ENCODE data around the gene RASGRF2.

The RASGRF2 gene

DNA sequence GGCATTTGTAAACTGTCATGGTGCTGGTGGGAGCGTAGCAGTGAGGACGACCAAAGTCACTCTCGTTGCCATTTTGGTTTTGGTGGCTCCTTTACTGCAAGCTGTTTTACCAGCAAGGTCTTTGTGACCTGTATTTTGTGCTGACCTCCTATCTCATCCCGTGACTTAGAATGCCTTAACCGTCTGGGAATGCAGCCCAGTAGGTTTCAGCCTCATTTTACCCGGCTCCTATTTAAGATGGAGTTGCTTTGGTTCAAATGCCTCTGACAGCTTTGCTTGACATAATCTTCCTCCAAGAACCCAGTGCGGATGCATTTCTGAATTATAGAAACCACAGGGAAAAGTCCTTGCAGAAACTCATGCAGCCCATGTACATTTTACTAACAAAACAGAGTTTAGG, 3.9 kb upstream of the RASGRF2 start:
- TF ChIP-seq, protein P1, sequence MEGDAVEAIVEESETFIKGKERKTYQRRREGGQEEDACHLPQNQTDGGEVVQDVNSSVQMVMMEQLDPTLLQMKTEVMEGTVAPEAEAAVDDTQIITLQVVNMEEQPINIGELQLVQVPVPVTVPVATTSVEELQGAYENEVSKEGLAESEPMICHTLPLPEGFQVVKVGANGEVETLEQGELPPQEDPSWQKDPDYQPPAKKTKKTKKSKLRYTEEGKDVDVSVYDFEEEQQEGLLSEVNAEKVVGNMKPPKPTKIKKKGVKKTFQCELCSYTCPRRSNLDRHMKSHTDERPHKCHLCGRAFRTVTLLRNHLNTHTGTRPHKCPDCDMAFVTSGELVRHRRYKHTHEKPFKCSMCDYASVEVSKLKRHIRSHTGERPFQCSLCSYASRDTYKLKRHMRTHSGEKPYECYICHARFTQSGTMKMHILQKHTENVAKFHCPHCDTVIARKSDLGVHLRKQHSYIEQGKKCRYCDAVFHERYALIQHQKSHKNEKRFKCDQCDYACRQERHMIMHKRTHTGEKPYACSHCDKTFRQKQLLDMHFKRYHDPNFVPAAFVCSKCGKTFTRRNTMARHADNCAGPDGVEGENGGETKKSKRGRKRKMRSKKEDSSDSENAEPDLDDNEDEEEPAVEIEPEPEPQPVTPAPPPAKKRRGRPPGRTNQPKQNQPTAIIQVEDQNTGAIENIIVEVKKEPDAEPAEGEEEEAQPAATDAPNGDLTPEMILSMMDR (IDR thresholded peaks at IDR 0.05), result no peak

DNA sequence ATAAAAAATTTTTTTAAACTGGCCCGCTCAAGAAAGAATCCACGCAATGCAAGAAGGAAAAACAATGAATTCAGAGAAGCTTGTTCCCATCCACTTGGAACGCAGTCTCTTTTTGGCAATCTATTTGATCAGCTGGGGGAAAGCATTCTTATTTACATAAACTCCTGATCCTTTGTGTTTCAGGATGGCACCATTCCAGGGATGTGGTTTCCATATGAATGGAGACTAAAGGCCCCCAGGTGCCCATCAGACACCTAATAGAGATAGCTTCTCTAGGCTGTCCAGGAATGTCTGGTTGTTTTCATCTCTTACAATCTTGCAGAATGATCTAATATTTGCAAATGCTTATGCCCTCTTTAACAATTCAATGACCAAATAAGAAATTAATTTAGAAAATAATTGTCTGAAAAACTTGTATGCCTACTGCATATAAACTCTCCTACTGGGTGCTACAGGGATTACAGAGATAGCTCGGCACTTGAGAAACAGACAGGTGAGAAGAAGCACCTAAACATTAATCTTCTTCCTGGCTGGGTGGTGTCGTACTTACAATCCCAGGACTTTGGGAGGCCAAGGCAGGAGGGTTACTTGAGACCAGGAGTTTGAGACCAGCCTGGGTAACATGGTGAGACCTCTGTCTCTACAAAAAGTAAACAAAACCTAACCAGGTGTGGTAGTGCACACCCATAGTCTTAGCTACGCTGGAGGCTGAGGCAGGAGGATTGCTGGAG, 3.0 kb upstream of the RASGRF2 start:
- TF ChIP-seq, protein P1 (IDR thresholded peaks at IDR 0.05), result no peak

GRCh38 chr5:80958616-80959015, 1.5 kb upstream of the RASGRF2 start:
- TF ChIP-seq, protein P1 (IDR thresholded peaks at IDR 0.05), result no peak

DNA sequence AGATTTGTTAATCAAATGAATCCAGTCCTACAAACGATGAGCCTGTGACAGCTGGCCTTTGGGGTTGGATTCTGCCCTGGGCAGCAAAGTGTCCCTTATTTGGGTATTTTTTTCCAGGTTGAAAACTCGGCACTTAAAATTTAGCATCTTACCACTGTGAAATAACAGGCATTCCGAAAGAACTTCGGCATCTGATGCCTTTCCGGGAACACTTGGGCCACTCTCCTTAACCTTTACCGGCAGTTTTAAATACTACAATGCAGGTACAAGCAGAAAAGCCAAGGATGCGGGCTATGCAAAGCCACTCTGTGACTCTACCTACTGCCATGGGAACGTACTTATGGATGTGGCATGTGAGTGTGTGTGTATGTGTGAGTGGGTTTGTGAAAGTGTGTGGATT, 1.0 kb upstream of the RASGRF2 start:
- TF ChIP-seq, protein P1 (IDR thresholded peaks at IDR 0.05), result no peak

DNA sequence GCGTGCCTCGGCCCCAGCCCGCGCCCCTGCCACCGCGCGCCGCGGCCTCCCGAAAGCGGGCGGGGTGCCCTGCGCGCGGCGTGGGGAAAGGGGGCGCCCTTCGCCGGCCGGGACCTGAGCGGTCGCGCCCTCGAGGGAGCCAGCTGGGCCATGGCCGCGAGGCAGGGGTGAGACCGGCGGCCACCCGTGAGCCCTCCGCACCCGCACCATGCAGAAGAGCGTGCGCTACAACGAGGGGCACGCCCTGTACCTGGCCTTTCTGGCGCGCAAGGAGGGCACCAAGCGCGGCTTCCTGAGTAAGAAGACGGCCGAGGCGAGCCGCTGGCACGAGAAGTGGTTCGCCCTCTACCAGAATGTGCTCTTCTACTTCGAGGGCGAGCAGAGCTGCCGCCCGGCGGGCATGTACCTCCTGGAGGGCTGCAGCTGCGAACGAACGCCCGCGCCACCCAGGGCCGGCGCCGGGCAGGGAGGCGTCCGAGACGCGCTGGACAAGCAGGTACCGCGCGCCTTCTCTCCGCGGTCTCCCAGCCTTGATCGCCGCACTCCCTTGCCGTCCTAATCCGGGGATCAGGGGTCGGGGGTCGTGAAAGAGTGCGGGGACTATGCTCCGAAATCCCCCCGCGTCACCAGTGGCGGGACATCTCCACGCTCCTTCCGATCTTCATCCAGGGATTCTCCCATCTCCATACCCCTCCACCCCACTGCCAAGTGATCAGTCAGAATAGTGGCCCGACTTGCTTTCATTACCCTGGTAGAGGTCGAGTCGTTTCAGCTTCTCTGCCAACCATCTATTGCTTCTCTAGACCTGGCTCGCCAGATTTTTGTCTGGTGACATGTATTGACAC, 590 bp downstream of the RASGRF2 start:
- TF ChIP-seq, protein P1 (IDR thresholded peaks at IDR 0.05), result no peak

GRCh38 chr5:80961376-80962281, 1.5 kb downstream of the RASGRF2 start:
- TF ChIP-seq, protein P1 (IDR thresholded peaks at IDR 0.05), result no peak
